Measurements from ENCODE around the gene MYO15A. TPM values are rescaled to one million over a fixed set of nuclear protein-coding genes. Genes with fewer than 3 reads are reported as not detected.

The MYO15A gene
- total RNA-seq, 2 experiments from 2014 or later: 0.34 TPM

Other genes with a start within 250 kb of the MYO15A start
- gene TOM1L2, start 136.4 kb upstream of the MYO15A start, total RNA-seq: 10 to 100 TPM; 22.1 to 25.0 TPM
- under 1 TPM; 0.70 to 0.95 TPM for gene DRC3, start 135.9 kb upstream of the MYO15A start, total RNA-seq
- gene ATPAF2, start 69.6 kb upstream of the MYO15A start, total RNA-seq: 10 to 100 TPM; 23.9 to 27.0 TPM
- 1 to 10 TPM; 8.3 to 8.9 TPM for gene GID4, start 69.3 kb upstream of the MYO15A start, total RNA-seq
- gene DRG2, start 20.8 kb upstream of the MYO15A start, total RNA-seq: 10 to 100 TPM; 48.1 to 53.5 TPM
- 100 to 1,000 TPM; 117 to 121 TPM for gene ALKBH5, start 75.1 kb downstream of the MYO15A start, total RNA-seq
- gene LLGL1, start 116.9 kb downstream of the MYO15A start, total RNA-seq: 10 to 100 TPM; 27.1 to 27.3 TPM
- 100 to 1,000 TPM; 338 to 364 TPM for gene FLII, start 150.0 kb downstream of the MYO15A start, total RNA-seq
- 10 to 100 TPM in 1 of 2 experiments, 1 to 10 TPM in 1; 9.0 to 11.1 TPM for gene MIEF2, start 151.9 kb downstream of the MYO15A start, total RNA-seq
- gene TOP3A, start 206.2 kb downstream of the MYO15A start, total RNA-seq: 10 to 100 TPM; 75.9 to 77.3 TPM
- 10 to 100 TPM; 23.7 TPM for gene SMCR8, start 206.5 kb downstream of the MYO15A start, total RNA-seq